Nephron (organoid): ENCODE results near the gene ATP7A.
A peak's percentile ranks its signal among the peaks of the same experiment; 100 is the strongest.
"Not testable (repeated sequence)": the region's sequence is repeated elsewhere in the genome, so short reads cannot be mapped to it uniquely, and the experiment has no call there.

Source experiments
- H3K27ac Mint-ChIP-seq, 3 experiments: 2 replicates each; pipeline ENCODE4 v1.8.0; 2020; ENCODE audit warnings: mixed read lengths in 3 of 3, mild to moderate bottlenecking in 2 of 3, moderate library complexity in 1 of 3
- H3K27me3 Mint-ChIP-seq: 2 replicates; pipeline ENCODE4 v1.8.0; 2021; ENCODE audit warnings: low read depth, mild to moderate bottlenecking, moderate library complexity, mixed read lengths
- H3K36me3 Mint-ChIP-seq: 2 replicates; pipeline ENCODE4 v1.8.0; 2020; ENCODE audit warnings: low read depth, mixed read lengths
- H3K4me1 Mint-ChIP-seq: 2 replicates; pipeline ENCODE4 v1.8.0; 2020; ENCODE audit warnings: mixed read lengths
- H3K4me3 Mint-ChIP-seq, 3 experiments: 2 replicates each; pipeline ENCODE4 v1.8.0; 2020; ENCODE audit warnings: mild to moderate bottlenecking in 3 of 3, mixed read lengths in 3 of 3, moderate library complexity in 2 of 3
- H3K9me3 Mint-ChIP-seq: 2 replicates; pipeline ENCODE4 v1.8.0; 2020; ENCODE audit warnings: mixed read lengths
- TF ChIP-seq, protein P1 (sequence below), 3 experiments: fragments of 200-600 bp; sonication (generic); IDR thresholded peaks; one replicate each; pipeline ENCODE4 v1.5.0; 2021; ENCODE audit warnings: antibody characterized with exemption in 3 of 3; ENCODE audit not compliant: unreplicated experiment in 3 of 3

The ATP7A gene

DNA sequence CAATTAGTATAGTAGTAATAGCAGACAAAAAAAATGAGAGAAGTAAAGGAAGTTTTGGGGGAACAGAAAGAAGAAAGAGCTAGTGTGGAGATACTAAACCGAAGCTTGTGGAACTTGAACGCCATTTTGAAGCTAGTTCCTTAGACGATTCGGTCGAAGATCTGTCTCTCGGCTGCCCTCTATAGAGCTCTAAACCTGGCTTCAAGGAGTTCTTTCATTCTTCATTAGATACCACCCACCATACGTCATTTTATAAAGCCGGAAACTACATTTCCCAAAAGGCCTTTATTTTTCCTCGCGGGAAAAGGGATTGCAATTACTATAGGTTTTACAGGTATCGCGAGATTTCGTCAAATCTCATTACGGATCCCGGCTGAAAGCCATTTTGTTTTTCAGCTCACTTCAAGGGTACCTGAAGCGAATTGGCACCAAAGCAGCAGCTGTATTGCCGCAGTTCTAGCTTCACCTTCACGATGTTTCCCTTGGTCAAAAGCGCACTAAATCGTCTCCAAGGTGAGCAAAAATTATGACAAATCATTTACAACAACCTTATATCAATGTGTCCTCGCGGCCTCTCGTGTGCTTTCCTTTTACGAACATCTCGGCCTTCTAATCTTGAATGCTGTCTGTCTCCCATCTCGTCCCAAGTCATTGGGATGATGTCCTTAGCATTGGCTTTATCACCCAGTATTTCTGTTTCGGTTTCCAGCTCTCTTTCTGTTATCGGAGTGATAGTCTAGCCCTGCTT, 11.2 kb upstream of the ATP7A start, which contains the start of gene COX7B:
Gene COX7B, plus strand, starts transcription at position 388 of the 748 bp plus-strand sequence. Its CDS starts 86 bp downstream, at position 474.
- H3K4me3 Mint-ChIP-seq, result peak within 1 kb of the TSS; percentile 88 to 93 (median 92)
- peaks cover 7% of the 10 kb centered on the region for H3K9me3 Mint-ChIP-seq
- H3K36me3 Mint-ChIP-seq, result peaks cover 24% of the 10 kb centered on the region
- H3K4me1 Mint-ChIP-seq, result no peaks in the 10 kb centered on the region
- TF ChIP-seq, protein P1, sequence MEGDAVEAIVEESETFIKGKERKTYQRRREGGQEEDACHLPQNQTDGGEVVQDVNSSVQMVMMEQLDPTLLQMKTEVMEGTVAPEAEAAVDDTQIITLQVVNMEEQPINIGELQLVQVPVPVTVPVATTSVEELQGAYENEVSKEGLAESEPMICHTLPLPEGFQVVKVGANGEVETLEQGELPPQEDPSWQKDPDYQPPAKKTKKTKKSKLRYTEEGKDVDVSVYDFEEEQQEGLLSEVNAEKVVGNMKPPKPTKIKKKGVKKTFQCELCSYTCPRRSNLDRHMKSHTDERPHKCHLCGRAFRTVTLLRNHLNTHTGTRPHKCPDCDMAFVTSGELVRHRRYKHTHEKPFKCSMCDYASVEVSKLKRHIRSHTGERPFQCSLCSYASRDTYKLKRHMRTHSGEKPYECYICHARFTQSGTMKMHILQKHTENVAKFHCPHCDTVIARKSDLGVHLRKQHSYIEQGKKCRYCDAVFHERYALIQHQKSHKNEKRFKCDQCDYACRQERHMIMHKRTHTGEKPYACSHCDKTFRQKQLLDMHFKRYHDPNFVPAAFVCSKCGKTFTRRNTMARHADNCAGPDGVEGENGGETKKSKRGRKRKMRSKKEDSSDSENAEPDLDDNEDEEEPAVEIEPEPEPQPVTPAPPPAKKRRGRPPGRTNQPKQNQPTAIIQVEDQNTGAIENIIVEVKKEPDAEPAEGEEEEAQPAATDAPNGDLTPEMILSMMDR (IDR thresholded peaks at IDR 0.05; ENCODE audit: unreplicated experiment in 3 of 3), result peak; percentile 27 to 54 (median 30)
- H3K27me3 Mint-ChIP-seq, result no peaks in the 10 kb centered on the region
- peak within 1 kb of the TSS; percentile 93 to 100 (median 95) for H3K27ac Mint-ChIP-seq

DNA sequence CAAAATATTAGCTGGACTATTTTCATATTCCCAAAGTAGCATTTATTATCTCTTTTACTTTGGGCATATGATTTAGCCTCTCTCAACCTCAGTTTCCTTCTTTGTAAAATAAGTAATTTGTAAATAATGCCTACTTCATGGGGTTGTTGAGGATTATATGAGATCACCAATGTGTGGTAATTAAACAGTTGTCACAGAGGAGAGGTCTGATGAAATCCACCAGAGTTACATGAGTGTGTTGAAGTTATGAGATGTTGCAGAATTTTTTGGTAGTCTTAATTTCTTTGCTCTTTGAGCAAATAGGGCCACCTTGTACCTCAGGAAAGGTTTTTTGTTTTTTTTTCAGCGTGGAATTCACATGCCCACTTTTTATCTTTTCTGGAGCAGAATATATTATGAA, 9.8 kb upstream of the ATP7A start:
- peaks cover 32% of the 10 kb centered on the region for H3K36me3 Mint-ChIP-seq
- TF ChIP-seq, protein P1 (IDR thresholded peaks at IDR 0.05; ENCODE audit: unreplicated experiment in 3 of 3), result no peak
- H3K4me1 Mint-ChIP-seq, result no peaks in the 10 kb centered on the region
- H3K27me3 Mint-ChIP-seq, result no peaks in the 10 kb centered on the region
- peaks cover 9% of the 10 kb centered on the region for H3K9me3 Mint-ChIP-seq
- peak overlapping the region; percentile 88 to 93 (median 92) for H3K4me3 Mint-ChIP-seq
- peak overlapping the region in 2 of 3 experiments; percentile 93 to 95 for H3K27ac Mint-ChIP-seq

DNA sequence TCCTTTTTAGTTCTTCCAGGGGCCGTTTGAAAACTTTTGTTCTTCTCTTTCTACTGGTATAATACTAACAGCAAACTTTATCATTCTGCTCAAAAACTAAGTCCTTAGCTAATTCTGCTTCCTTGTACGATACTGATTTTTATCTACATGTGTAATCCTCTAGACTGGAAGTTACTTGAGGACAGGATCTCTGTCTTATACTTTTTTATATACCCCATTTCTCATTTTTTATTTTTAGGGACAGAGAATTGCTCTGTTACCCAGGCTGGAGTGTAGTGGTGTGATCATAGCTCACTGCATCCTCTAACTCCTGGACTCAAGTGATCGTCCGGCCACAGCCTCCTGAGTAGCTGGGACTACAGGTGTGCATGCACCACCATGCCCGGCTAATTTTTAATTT, 9.0 kb upstream of the ATP7A start:
- peak overlapping the region; percentile 88 to 93 (median 92) for H3K4me3 Mint-ChIP-seq
- peaks cover 9% of the 10 kb centered on the region for H3K9me3 Mint-ChIP-seq
- TF ChIP-seq, protein P1 (IDR thresholded peaks at IDR 0.05; ENCODE audit: unreplicated experiment in 3 of 3), result no peak
- H3K27ac Mint-ChIP-seq, result no peak overlapping the region
- no peaks in the 10 kb centered on the region for H3K4me1 Mint-ChIP-seq
- H3K27me3 Mint-ChIP-seq, result no peaks in the 10 kb centered on the region
- peaks cover 32% of the 10 kb centered on the region for H3K36me3 Mint-ChIP-seq

DNA sequence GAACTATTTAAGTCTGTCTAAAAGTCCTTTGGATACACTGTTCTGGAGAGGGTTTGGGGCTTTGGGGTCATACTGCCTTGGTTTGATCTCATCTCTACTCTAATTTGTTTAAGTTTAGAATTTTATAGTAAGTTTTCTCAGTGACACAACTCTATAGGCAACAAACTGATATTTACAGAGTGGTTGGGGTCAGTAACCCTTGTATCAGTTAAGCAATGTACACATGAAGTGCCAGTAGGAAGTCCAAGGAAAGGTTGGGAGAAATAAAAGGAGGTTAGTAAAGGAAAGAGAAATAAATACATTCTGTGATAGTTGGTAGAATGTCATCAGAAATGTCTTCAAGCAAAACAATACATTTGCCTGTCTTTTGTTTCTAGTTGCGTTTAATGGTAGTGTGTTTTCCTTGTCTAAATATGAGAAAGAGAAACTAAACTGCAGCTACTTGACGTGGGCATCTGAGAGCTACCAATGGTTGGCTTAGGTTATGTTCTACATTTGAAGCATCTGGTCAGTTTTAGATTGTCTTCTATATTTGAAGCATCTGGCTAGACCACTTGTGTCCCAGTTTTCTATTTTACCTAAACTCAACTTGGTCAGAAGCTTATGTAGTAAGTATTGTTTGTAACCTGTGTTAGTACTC, 6.9 kb downstream of the ATP7A start:
- no peak overlapping the region for H3K4me3 Mint-ChIP-seq
- TF ChIP-seq, protein P1 (IDR thresholded peaks at IDR 0.05; ENCODE audit: unreplicated experiment in 3 of 3), result no peak
- peaks cover 6% of the 10 kb centered on the region for H3K9me3 Mint-ChIP-seq
- H3K27ac Mint-ChIP-seq, result no peak overlapping the region
- H3K27me3 Mint-ChIP-seq, result no peaks in the 10 kb centered on the region
- H3K4me1 Mint-ChIP-seq, result peaks cover 9% of the 10 kb centered on the region
- no peaks in the 10 kb centered on the region for H3K36me3 Mint-ChIP-seq

DNA sequence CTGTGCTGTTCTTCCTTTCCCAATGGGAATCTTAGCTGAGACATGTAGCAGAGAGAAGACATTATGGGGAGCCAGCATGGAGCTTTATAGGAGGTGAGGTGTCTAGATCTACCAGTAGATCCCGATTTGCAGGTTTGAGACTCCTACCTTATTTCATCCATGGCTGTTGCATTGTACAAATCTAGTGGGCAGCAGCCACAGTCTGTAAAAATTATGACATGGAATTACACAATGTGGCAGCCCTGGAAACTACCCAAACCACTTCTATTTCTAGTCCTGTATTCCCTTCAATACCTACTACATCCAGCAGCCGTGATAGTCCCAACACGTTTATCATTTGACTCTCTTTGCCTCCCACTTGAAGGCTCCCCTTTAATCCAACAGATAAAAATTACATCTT, 8.1 kb downstream of the ATP7A start:
- H3K9me3 Mint-ChIP-seq, result peaks cover 6% of the 10 kb centered on the region
- TF ChIP-seq, protein P1 (IDR thresholded peaks at IDR 0.05; ENCODE audit: unreplicated experiment in 3 of 3), result no peak
- H3K4me3 Mint-ChIP-seq, result no peak overlapping the region
- H3K27ac Mint-ChIP-seq, result no peak overlapping the region
- no peaks in the 10 kb centered on the region for H3K27me3 Mint-ChIP-seq
- no peaks in the 10 kb centered on the region for H3K36me3 Mint-ChIP-seq
- no peaks in the 10 kb centered on the region for H3K4me1 Mint-ChIP-seq

DNA sequence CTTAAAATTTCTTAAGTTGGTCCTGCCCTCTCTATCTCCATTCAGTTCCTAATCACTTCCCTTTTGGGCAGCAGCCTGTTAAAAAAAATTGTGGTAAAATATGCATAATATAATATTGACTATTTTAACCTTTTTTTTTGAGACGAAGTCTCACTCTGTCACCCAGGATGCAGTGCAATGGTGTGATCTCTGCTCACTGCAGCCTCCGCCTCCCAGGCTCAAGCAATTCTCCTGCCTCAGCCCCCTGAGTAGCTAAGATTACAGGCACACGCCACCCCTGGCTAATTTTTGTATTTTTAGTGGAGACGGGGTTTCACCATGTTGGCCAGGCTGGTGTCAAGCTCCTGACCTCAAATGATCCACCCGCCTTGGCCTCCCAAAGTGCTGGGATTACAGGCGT, 8.9 kb downstream of the ATP7A start:
- not testable (repeated sequence) for H3K9me3 Mint-ChIP-seq, H3K36me3 Mint-ChIP-seq, H3K27ac Mint-ChIP-seq, H3K27me3 Mint-ChIP-seq, H3K4me1 Mint-ChIP-seq, H3K4me3 Mint-ChIP-seq
